Vagina (tissue), 2 donors: ENCODE data around the gene KCTD21.

ENCODE experiments used
- POLR2A ChIP-seq, 2 donors: fragments of 450-650 bp; IDR thresholded peaks; one replicate each; pipeline ENCODE4 v1.6.1; 2017; ENCODE audit warnings: antibody characterized with exemption in 2 of 2, mild to moderate bottlenecking in 2 of 2, moderate library complexity in 2 of 2
- POLR2AphosphoS5 ChIP-seq, 2 donors: sonication (generic); formaldehyde crosslinking; IDR thresholded peaks; one replicate each; pipeline ENCODE4 v1.9.0; 2017; ENCODE audit warnings: antibody characterized with exemption in 2 of 2, mild to moderate bottlenecking in 2 of 2, low read depth in 1 of 2; ENCODE audit not compliant: insufficient read depth in 1 of 2
- TF ChIP-seq, protein P1 (sequence below), 3 experiments: fragments of 450-650 bp in 2 of 3; fragments of 200-600 bp in 1 of 3; sonication (generic) in 1 of 3; IDR thresholded peaks; one replicate each; pipeline ENCODE4 v1.5.1; 2017 to 2019; ENCODE audit warnings: antibody characterized with exemption in 3 of 3, mild to moderate bottlenecking in 2 of 3, moderate library complexity in 2 of 3

DNA sequence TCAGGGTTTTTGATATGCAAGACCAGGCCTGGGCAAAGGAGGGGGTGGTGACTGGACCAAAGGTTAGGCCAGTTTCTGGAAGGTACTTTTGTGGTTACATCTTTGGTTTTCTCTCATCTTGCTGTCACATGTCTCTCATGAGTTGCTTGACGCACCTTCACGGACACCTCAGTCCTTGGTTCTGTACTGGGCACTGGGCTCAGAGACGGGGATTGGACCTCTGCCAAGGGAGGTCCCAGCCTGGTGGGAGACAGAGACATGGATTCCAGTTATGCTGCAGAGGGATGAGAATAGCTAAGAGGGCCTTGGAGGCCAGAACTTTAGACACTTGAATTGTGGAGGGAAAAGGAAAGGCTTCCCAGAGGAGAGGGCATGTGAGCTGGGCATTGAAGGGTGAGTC lies 1.9 kb upstream of the KCTD21 start:
- TF ChIP-seq POLR2A (IDR thresholded peaks at IDR 0.05) (no peak), POLR2AphosphoS5 (IDR thresholded peaks at IDR 0.05; ENCODE audit: insufficient read depth in 1 of 2, low read depth in 1 of 2) (no peak)
- TF ChIP-seq, protein P1, sequence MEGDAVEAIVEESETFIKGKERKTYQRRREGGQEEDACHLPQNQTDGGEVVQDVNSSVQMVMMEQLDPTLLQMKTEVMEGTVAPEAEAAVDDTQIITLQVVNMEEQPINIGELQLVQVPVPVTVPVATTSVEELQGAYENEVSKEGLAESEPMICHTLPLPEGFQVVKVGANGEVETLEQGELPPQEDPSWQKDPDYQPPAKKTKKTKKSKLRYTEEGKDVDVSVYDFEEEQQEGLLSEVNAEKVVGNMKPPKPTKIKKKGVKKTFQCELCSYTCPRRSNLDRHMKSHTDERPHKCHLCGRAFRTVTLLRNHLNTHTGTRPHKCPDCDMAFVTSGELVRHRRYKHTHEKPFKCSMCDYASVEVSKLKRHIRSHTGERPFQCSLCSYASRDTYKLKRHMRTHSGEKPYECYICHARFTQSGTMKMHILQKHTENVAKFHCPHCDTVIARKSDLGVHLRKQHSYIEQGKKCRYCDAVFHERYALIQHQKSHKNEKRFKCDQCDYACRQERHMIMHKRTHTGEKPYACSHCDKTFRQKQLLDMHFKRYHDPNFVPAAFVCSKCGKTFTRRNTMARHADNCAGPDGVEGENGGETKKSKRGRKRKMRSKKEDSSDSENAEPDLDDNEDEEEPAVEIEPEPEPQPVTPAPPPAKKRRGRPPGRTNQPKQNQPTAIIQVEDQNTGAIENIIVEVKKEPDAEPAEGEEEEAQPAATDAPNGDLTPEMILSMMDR (IDR thresholded peaks at IDR 0.05), result no peak
